NAMALWA (cell line): ENCODE results near the gene TSHZ1.
"Not testable (repeated sequence)": the region's sequence is repeated elsewhere in the genome, so short reads cannot be mapped to it uniquely, and the experiment has no call there.

Experiments
- DNase-seq: peaks from one replicate; pipeline ENCODE4 v3.0.0-alpha.2; 2015; ENCODE audit warnings: low spot score

Gene TSHZ1

DNA sequence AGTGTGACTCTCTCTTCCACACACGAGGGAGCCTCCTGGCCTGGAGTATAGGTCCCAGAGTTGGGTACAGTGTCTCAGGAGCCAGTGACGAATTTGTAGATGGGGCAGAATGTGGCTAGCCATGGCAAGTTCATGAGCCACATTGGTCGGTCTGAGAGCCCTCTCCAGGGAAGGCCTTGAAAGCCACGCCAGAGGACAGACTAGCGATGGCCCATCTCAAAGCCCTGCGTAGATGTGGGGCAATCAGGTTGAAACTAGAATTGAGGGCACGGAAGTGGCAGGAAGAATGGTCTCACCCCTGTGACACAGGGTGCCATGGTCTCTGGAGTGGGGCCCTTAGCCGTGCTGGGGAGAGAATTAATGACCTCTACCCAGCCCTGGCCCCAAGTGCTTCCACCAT is 106.2 kb downstream of the TSHZ1 start:
- no peak for DNase-seq

- DNase-seq = no peak
Measured at GRCh38 chr18:75317300-75317699, 106.7 kb downstream of the TSHZ1 start.

GRCh38 chr18:75317703-75318102 is 107.1 kb downstream of the TSHZ1 start:
- no peak for DNase-seq

DNA sequence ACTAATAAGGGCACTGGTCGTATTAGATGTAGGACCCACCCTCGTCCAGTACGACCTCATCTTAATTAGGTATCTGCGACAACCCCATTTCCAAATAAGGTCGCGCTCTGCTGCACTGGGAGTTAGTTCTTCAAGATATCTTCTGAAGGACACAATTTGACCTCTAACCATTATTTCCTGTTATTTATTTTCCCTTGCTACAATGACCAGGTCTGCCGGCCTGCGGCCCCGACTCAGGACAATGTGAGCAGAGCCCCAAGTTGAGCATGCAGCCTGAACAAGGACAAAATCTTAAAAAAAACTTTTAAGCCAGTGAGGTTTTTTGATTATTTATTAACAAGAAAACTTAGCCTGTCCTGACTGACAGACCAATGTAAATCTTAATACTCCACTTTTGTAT is 109.3 kb downstream of the TSHZ1 start:
- DNase-seq = no peak

GRCh38 chr18:75320506-75320905 is 109.9 kb downstream of the TSHZ1 start:
- no peak for DNase-seq

DNA sequence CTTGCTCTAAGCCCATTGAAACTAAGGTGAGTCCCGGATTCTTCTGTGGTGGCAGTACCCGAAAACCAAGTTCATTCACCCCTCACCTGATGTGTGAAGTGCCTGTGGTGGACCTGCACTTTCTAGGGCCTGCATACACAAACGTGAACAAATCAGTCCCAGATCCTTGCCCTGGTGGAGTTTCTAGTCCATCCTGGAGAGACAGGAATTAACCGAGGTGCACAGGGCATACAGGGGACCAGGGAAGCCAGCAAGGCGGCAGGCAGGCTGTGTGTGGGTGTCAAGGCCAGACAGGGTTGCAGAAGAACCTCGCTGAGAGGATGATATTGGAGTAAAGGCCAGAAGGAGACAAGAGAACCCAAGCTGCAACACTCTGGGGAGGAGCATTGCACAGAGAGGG is 110.8 kb downstream of the TSHZ1 start:
- DNase-seq = no peak

GRCh38 chr18:75322206-75322605 is 111.6 kb downstream of the TSHZ1 start:
- no peak for DNase-seq

DNA sequence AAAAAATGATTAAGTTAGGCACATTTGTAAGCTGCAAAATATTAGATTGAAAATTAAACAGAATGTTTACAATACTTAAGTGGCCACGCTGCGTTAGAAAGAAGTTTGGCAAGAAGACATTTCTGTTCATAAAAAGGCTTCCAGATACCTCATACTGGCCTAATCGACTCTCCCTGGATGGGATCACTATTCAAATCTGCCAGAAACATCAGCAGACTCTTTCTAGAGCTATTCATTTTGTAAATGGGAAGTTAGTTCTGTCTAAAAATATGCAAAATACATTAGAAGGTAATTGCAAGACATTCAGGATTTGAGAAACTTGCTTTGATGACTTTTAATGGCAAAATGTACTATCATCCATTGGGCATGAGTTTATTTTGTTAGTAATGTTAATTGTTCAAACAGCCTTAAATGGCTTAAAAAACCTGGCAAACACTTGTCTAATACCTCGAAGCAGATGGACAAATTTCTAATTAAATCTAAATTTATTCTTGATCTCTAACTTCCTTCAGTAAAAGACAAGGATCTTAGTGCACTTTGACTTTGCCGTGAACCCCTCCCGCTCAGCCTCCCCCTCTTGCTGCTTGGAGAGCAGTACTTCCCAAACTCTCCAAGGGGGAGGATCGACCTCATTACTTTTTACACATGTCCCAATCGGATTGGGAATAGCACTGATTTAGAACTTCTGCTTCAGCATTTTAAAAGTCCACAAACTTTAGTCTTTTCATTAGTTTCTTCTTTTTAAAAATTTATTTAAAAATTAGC is 113.4 kb downstream of the TSHZ1 start:
- DNase-seq = no peak

GRCh38 chr18:75324686-75325257 is 114.2 kb downstream of the TSHZ1 start:
- DNase-seq = no peak

DNA sequence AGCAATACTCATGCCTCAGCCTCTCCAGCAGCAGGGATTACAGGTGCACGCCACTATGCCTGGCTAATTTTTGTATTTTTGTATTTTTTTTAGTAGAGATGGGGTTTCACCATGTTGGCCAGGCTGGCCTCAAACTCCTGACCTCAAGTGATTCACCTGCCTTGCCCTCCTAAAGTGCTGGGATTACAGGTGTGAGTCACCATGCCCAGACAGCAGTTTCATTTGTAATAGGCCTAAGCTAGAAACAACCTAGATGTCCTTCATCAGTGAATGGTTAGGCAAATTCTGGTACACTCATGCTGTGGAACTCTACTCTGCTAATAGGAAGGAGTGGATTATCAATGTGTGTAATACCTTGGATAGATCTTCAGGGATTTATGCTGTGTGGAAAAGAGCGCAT is 119.2 kb downstream of the TSHZ1 start:
- not testable (repeated sequence) for DNase-seq

DNA sequence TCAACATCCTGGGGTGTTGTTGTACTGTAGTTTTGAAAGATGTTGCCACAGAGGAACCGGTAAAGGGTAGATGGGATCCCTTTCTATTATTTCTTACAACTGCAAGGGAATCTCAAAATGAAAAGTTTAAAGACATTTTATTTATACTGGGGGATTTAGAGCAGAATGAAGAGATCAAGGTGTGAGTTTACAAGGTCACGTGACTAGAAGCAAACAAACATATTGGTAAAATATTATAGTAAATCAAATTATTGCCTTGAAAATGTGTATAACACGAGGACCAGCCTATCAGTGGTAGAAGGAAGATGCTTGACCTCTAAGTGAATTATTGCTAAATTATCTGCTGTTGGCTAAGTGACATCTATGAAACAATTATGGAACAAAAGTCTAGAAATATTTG is 119.7 kb downstream of the TSHZ1 start:
- no peak for DNase-seq

DNA sequence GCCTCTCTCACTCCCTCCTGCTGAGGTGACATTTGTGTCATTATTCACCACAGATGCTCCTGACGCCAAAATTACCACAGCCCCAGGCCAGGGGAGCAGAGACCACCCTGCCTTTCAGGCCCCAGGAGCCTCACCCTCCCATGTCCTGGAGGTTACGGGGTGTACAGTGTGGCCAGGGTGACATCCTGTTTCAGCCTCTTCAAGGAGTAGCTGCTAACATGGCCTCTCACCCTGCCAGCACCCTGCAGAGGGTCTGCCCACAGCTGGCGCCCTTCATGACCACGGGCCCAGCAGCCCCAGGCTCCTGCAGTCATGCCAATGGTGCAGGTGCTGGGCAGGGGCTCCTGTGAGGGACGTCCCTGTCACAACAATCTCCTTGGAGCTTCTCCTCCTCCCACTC is 124.3 kb downstream of the TSHZ1 start:
- DNase-seq = no peak

GRCh38 chr18:75335511-75335910 is 124.9 kb downstream of the TSHZ1 start:
- DNase-seq = no peak

- no peak for DNase-seq
Measured at GRCh38 chr18:75336767-75337166, 126.2 kb downstream of the TSHZ1 start.

GRCh38 chr18:75337348-75337747 is 126.8 kb downstream of the TSHZ1 start:
- no peak for DNase-seq

GRCh38 chr18:75338631-75339030 is 128.0 kb downstream of the TSHZ1 start:
- DNase-seq = no peak
